DOHH2 (cell line): Measurements from ENCODE around the gene ADSS2.
"Not testable (repeated sequence)": the region's sequence is repeated elsewhere in the genome, so short reads cannot be mapped to it uniquely, and the experiment has no call there.

Experiments used
- H3F3A ChIP-seq: fragments of 200-600 bp; sonication (generic), shearing (Covaris generic); 2 replicates; pipeline ENCODE4 v1.6.0; 2016; ENCODE audit warnings: antibody characterized with exemption, mild to moderate bottlenecking; ENCODE audit not compliant: control insufficient read depth, insufficient read depth
- H3K27ac ChIP-seq: fragments of 200-600 bp; sonication (generic); 2 replicates; pipeline ENCODE4 v1.5.1; 2014; ENCODE audit warnings: low read depth, mild to moderate bottlenecking, low read length, moderate library complexity
- H3K27me3 ChIP-seq: fragments of 200-600 bp; sonication (generic); 2 replicates; pipeline ENCODE4 v1.6.1; 2014; ENCODE audit warnings: mild to moderate bottlenecking, low read length, mixed read lengths; ENCODE audit not compliant: control insufficient read depth
- H3K36me3 ChIP-seq: fragments of 200-600 bp; sonication (generic); 2 replicates; pipeline ENCODE4 v1.6.1; 2014; ENCODE audit warnings: mild to moderate bottlenecking, low read length, moderate library complexity, mixed read lengths; ENCODE audit not compliant: control insufficient read depth
- H3K4me1 ChIP-seq: fragments of 200-600 bp; sonication (generic); 2 replicates; pipeline ENCODE4 v1.6.1; 2014; ENCODE audit warnings: mild to moderate bottlenecking, low read length, mixed read lengths; ENCODE audit not compliant: control insufficient read depth
- H3K4me2 ChIP-seq: fragments of 200-600 bp; sonication (generic); 2 replicates; pipeline ENCODE4 v1.6.0; 2014; ENCODE audit warnings: mild to moderate bottlenecking, low read length, moderate library complexity
- H3K4me3 ChIP-seq: fragments of 200-600 bp; sonication (generic); 2 replicates; pipeline ENCODE4 v1.5.1; 2014; ENCODE audit warnings: mild to moderate bottlenecking, low read length, mixed read lengths
- H3K79me2 ChIP-seq: fragments of 200-600 bp; sonication (generic); 2 replicates; pipeline ENCODE4 v1.6.1; 2014; ENCODE audit warnings: mild to moderate bottlenecking, low read length, mixed read lengths; ENCODE audit not compliant: control insufficient read depth
- H3K9me2 ChIP-seq: fragments of 200-600 bp; sonication (generic); replicated peaks from 2 replicates; pipeline ENCODE4 v1.6.1; 2014; ENCODE audit warnings: mild to moderate bottlenecking, low read length, mixed read lengths; ENCODE audit not compliant: control insufficient read depth
- H3K9me3 ChIP-seq: fragments of 200-600 bp; sonication (generic); 2 replicates; pipeline ENCODE4 v1.6.1; 2014; ENCODE audit warnings: antibody characterized with exemption, low read length, mixed read lengths; ENCODE audit not compliant: control insufficient read depth, insufficient read depth
- H4K20me1 ChIP-seq: fragments of 200-600 bp; sonication (generic); 2 replicates; pipeline ENCODE4 v1.6.0; 2014; ENCODE audit warnings: low read depth, mild to moderate bottlenecking, antibody characterized with exemption, low read length, moderate library complexity; ENCODE audit not compliant: control insufficient read depth, insufficient read depth
- EZH2phosphoT487 ChIP-seq: fragments of 200-600 bp; sonication (generic); IDR thresholded peaks from 2 replicates; pipeline ENCODE4 v1.6.1; 2017; ENCODE audit warnings: borderline replicate concordance, mild to moderate bottlenecking, antibody characterized with exemption, low read length, moderate library complexity, mixed read lengths
- TF ChIP-seq, protein P1 (sequence below): fragments of 200-600 bp; sonication (generic); IDR thresholded peaks from one replicate; pipeline ENCODE4 v1.5.1; 2014; ENCODE audit warnings: antibody characterized with exemption, mild to moderate bottlenecking, low read depth, low read length; ENCODE audit not compliant: poor library complexity, severe bottlenecking

Gene ADSS2

DNA sequence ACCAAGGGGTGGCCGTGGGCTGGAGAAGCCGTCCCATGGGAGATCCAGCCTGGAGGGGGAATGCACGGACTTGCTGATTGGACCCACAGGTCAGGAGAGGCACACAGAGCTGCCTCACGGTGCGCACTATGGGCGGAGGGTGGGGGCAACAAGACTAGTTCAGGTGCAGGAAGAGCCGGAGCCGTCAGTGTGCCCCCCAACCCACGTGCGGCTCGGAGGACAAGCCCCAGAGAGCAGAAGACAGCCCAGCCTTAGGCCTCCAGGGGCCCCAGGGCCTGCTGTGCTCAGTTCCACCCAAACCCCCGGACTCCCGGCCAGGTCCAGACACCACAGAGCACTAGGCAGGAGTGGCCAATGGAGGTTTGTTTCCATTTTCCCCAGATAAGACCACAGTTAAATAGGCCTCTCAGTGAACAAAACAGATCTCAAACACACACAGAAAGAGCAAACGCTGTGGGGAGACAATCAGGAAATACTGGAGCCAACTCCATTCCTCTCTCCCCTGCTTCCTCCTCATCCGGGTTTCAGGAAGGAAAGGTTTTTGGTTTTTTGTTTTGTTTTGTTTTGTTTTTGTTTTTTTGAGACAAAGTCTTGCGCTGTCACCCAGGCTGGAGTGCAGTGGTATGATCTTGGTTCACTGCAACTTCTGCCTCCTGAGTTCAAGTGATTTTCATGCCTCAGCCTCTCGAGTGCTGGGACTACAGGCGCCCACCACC lies 84.2 kb downstream of the ADSS2 start:
- Histone ChIP-seq H3K4me1 (no peaks in the 10 kb centered on the region), H3K9me2 (no peaks in the 10 kb centered on the region), H3K27me3 (no peaks in the 10 kb centered on the region), H3K36me3 (no peaks in the 10 kb centered on the region), H3K9me3 (no peaks in the 10 kb centered on the region), H3K27ac (no peak overlapping the region), H3F3A (no peaks in the 10 kb centered on the region), H4K20me1 (no peaks in the 10 kb centered on the region), H3K79me2 (no peaks in the 10 kb centered on the region), H3K4me2 (no peak overlapping the region), H3K4me3 (no peak overlapping the region)
- TF ChIP-seq, protein P1, sequence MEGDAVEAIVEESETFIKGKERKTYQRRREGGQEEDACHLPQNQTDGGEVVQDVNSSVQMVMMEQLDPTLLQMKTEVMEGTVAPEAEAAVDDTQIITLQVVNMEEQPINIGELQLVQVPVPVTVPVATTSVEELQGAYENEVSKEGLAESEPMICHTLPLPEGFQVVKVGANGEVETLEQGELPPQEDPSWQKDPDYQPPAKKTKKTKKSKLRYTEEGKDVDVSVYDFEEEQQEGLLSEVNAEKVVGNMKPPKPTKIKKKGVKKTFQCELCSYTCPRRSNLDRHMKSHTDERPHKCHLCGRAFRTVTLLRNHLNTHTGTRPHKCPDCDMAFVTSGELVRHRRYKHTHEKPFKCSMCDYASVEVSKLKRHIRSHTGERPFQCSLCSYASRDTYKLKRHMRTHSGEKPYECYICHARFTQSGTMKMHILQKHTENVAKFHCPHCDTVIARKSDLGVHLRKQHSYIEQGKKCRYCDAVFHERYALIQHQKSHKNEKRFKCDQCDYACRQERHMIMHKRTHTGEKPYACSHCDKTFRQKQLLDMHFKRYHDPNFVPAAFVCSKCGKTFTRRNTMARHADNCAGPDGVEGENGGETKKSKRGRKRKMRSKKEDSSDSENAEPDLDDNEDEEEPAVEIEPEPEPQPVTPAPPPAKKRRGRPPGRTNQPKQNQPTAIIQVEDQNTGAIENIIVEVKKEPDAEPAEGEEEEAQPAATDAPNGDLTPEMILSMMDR, result no peak
- TF ChIP-seq EZH2phosphoT487, result no peak

DNA sequence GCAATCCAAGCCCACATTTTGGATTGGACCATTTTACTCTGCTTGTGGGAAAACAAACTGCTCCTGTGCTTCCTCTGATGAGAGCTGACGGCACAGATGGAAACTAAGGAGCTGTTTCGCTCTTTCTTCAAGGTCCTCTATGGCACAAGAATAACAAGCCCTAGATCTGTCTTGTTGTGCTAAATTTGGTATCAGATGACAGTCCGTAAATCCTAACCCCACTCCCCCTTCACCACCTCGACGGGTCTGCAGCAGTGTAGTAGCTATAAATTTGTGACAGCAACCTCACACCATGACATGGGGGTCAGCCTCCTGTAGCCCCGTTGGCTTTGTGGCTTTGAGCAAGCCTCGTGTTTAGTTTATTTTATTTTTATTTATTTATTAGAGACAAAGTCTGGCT lies 85.9 kb downstream of the ADSS2 start:
- H3K27me3 ChIP-seq, result no peaks in the 10 kb centered on the region
- H3K79me2 ChIP-seq, result no peaks in the 10 kb centered on the region
- H3K9me2 ChIP-seq, result no peaks in the 10 kb centered on the region
- no peak overlapping the region for H3K4me3 ChIP-seq
- no peaks in the 10 kb centered on the region for H3F3A ChIP-seq
- H3K9me3 ChIP-seq, result no peaks in the 10 kb centered on the region
- no peak overlapping the region for H3K4me2 ChIP-seq
- H3K4me1 ChIP-seq, result no peaks in the 10 kb centered on the region
- no peaks in the 10 kb centered on the region for H4K20me1 ChIP-seq
- no peaks in the 10 kb centered on the region for H3K36me3 ChIP-seq
- no peak overlapping the region for H3K27ac ChIP-seq
- TF ChIP-seq, protein P1, result no peak
- TF ChIP-seq EZH2phosphoT487, result no peak

DNA sequence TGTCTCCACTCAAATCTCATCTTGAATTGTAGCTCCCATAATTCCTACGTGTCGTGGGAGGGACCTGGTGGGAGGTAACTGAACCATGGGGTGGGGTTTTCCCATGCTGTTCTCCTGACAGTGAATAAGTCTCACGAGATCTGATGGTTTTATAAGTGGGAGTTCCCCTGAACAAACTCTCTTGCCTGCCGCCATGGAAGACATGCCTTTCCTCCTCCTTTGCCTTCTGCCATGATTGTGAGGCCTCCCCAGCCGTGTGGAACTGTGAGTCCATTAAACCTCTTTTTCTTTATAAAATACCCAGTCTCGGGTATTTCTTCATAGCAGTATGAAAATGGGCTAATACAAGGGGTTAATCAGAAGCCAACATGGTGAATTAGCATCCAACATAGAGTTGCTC lies 86.4 kb downstream of the ADSS2 start:
- not testable (repeated sequence) for H3K4me3 ChIP-seq, H3K4me2 ChIP-seq, H3K27me3 ChIP-seq, H4K20me1 ChIP-seq, H3K27ac ChIP-seq, H3K79me2 ChIP-seq, H3K9me2 ChIP-seq, H3K36me3 ChIP-seq, H3K9me3 ChIP-seq, H3F3A ChIP-seq, H3K4me1 ChIP-seq

DNA sequence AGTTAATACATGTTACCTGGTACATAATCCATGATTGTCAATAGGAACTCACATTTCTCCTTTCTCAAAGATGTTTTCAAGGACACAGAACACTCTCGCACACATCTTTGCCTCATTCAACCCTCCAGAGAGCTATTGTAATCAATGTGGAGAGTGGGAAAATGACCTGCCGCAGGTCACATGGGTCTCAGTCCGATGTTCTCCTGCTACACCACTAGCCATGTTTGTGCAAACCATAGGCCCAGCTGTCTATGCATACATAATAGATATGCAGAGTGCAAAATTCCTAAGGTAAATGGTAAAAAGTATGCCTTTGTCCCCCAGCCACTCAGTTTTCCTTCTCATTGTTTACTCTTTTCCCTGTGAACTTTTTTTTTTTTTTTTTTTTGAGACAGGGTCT lies 89.2 kb downstream of the ADSS2 start:
- no peak overlapping the region for H3K4me3 ChIP-seq
- no peaks in the 10 kb centered on the region for H3K79me2 ChIP-seq
- TF ChIP-seq EZH2phosphoT487, result no peak
- TF ChIP-seq, protein P1, result no peak
- H3K9me3 ChIP-seq, result no peaks in the 10 kb centered on the region
- no peaks in the 10 kb centered on the region for H3K27me3 ChIP-seq
- no peaks in the 10 kb centered on the region for H3F3A ChIP-seq
- H3K4me2 ChIP-seq, result no peak overlapping the region
- no peaks in the 10 kb centered on the region for H3K36me3 ChIP-seq
- H4K20me1 ChIP-seq, result no peaks in the 10 kb centered on the region
- no peaks in the 10 kb centered on the region for H3K4me1 ChIP-seq
- no peaks in the 10 kb centered on the region for H3K9me2 ChIP-seq
- no peak overlapping the region for H3K27ac ChIP-seq
